Stimulated activated CD4-positive, alpha-beta T cell treated with anti-CD3 and anti-CD28 coated beads, Interleukin-12 subunit alpha, Interleukin-12 subunit beta, amount 100 ng/mL, for 24 hours (primary cell): ENCODE data around the gene CXorf58.
"Not testable (repeated sequence)": the region's sequence is repeated elsewhere in the genome, so short reads cannot be mapped to it uniquely, and the experiment has no call there.

Source experiments
- DNase-seq, 2 experiments: peaks; one replicate each; pipeline ENCODE4 v3.0.0-alpha.2; 2020; ENCODE audit warnings: low read depth in 2 of 2

CXorf58 gene

GRCh38 chrX:23952984-23953907 is 45.4 kb downstream of the CXorf58 start:
- peak in 1 of 2 experiments; percentile 2 for DNase-seq

GRCh38 chrX:23953908-23954269 is 46.1 kb downstream of the CXorf58 start:
- no peak for DNase-seq

- DNase-seq = no peak
These were observed 46.6 kb downstream of the CXorf58 start for GRCh38 chrX:23954396-23954795.

- DNase-seq = no peak
These were observed 52.0 kb downstream of the CXorf58 start for GRCh38 chrX:23959781-23960180.

- DNase-seq = no peak
These were observed 56.4 kb downstream of the CXorf58 start for GRCh38 chrX:23964191-23964590.

GRCh38 chrX:23965630-23966029 is 57.8 kb downstream of the CXorf58 start:
- DNase-seq = not testable (repeated sequence)

GRCh38 chrX:23978491-23978890 is 70.7 kb downstream of the CXorf58 start:
- DNase-seq = no peak

- no peak for DNase-seq
These were observed 72.2 kb downstream of the CXorf58 start for GRCh38 chrX:23980011-23980441.

GRCh38 chrX:23981222-23981621 is 73.4 kb downstream of the CXorf58 start:
- no peak for DNase-seq

- DNase-seq = no peak
These were observed 73.9 kb downstream of the CXorf58 start for GRCh38 chrX:23981711-23982110.

- no peak for DNase-seq
These were observed 75.1 kb downstream of the CXorf58 start for GRCh38 chrX:23982891-23983290.
